Liver (tissue), 3 donors: ENCODE measurements around the gene PLA2G4A.

Source experiments
- CTCF ChIP-seq: fragments of 150-350 bp; IDR thresholded peaks from 2 replicates; pipeline ENCODE4 v1.5.1; 2017; ENCODE audit warnings: improper control_type of control experiment, low read depth, low read length; ENCODE audit not compliant: missing input control
- FOXA1 ChIP-seq: IDR thresholded peaks from 2 replicates; pipeline ENCODE4 v1.6.1; 2016; ENCODE audit warnings: antibody characterized with exemption
- GABPA ChIP-seq, 2 donors: IDR thresholded peaks in 1 of 2; conservative IDR thresholded peaks in 1 of 2; 2 replicates each; pipeline ENCODE4 v1.6.1; 2016; ENCODE audit warnings: antibody characterized with exemption in 2 of 2, mild to moderate bottlenecking in 1 of 2, moderate library complexity in 1 of 2
- HNF4A ChIP-seq, 2 donors: conservative IDR thresholded peaks; 2 replicates each; pipeline ENCODE4 v1.6.1; 2016; ENCODE audit warnings: antibody characterized with exemption in 2 of 2, mild to moderate bottlenecking in 2 of 2
- JUND ChIP-seq, 2 donors: IDR thresholded peaks; 2 replicates each; pipeline ENCODE4 v1.6.1; 2016; ENCODE audit warnings: antibody characterized with exemption in 2 of 2
- RAD21 ChIP-seq, 2 donors: IDR thresholded peaks; 2 replicates each; pipeline ENCODE4 v1.6.1; 2016; ENCODE audit warnings: antibody characterized with exemption in 2 of 2, mild to moderate bottlenecking in 2 of 2
- SP1 ChIP-seq: IDR thresholded peaks from 2 replicates; pipeline ENCODE4 v1.6.1; 2018; ENCODE audit warnings: antibody characterized with exemption, mild to moderate bottlenecking
- TAF1 ChIP-seq: conservative IDR thresholded peaks from 2 replicates; pipeline ENCODE4 v1.6.1; 2016; ENCODE audit warnings: antibody characterized with exemption, mild to moderate bottlenecking
- TF ChIP-seq, protein P1 (sequence below): IDR thresholded peaks from 2 replicates; pipeline ENCODE4 v1.6.1; 2016; ENCODE audit warnings: antibody characterized with exemption
- TF ChIP-seq, protein P2 (sequence below): IDR thresholded peaks from 2 replicates; pipeline ENCODE4 v1.6.1; 2016; ENCODE audit warnings: antibody characterized with exemption
- donor health status: healthy.
- donor health status: healthy.

DNA sequence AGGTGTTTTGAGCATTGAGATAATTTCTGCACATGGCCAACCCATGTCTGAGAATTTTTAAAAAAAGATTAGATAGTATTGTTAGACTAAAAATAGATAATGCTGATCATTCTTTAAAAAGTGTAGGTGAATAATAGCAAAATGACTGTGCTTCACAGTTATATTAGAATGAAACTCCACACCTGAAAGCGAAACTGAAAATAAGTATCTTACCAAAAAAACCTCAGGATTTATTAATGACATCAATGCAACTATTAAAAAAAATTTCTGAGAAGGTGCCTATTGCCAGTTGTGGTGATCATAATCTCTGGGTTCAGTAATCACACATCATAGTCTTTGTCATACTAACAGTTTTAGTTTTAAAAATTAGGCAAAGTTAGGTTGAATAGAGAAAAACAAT lies 36.5 kb downstream of the PLA2G4A start:
- no peak for TF ChIP-seq CTCF
- TF ChIP-seq, protein P1, sequence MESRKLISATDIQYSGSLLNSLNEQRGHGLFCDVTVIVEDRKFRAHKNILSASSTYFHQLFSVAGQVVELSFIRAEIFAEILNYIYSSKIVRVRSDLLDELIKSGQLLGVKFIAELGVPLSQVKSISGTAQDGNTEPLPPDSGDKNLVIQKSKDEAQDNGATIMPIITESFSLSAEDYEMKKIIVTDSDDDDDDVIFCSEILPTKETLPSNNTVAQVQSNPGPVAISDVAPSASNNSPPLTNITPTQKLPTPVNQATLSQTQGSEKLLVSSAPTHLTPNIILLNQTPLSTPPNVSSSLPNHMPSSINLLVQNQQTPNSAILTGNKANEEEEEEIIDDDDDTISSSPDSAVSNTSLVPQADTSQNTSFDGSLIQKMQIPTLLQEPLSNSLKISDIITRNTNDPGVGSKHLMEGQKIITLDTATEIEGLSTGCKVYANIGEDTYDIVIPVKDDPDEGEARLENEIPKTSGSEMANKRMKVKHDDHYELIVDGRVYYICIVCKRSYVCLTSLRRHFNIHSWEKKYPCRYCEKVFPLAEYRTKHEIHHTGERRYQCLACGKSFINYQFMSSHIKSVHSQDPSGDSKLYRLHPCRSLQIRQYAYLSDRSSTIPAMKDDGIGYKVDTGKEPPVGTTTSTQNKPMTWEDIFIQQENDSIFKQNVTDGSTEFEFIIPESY = no peak
- TF ChIP-seq, protein P2, sequence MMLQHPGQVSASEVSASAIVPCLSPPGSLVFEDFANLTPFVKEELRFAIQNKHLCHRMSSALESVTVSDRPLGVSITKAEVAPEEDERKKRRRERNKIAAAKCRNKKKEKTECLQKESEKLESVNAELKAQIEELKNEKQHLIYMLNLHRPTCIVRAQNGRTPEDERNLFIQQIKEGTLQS = no peak
- TF ChIP-seq FOXA1 = no peak
- TF ChIP-seq JUND (IDR thresholded peaks at IDR 0.05) = no peak
- TF ChIP-seq SP1 = no peak
- no peak for TF ChIP-seq GABPA (IDR thresholded peaks at IDR 0.05 in 1 of 2, conservative IDR thresholded peaks at IDR 0.05 in 1 of 2)
- no peak for TF ChIP-seq TAF1
- TF ChIP-seq HNF4A (conservative IDR thresholded peaks at IDR 0.05) = no peak
- TF ChIP-seq RAD21 (IDR thresholded peaks at IDR 0.05) = no peak
